NK-92 (cell line): Measurements from ENCODE around the gene SHQ1.
"Not testable (repeated sequence)": the region's sequence is repeated elsewhere in the genome, so short reads cannot be mapped to it uniquely, and the experiment has no call there.

ENCODE experiments used
- DNase-seq: peaks from one replicate; lab custom pipeline; 2025; ENCODE audit not compliant: unreplicated experiment; lab: John Stamatoyannopoulos, UW

SHQ1 gene

DNA sequence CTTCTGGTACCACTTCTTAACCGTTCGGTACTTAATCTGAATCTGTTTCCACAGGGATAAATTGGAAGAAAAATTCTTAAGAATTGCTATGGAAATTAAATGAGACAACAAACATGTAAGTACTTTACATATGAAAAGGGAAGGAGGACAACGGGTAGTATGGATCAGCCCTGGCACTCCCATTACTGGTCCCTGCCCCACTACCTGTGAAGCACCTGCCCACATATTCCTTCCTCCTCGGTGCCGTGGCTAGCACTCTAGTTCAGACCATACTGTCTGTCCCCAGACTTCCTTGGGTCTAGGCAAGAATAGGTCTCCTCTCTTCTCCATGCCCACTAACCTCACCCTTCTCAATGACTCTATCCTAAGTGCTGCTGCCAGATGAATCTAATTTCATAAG is 46.2 kb downstream of the SHQ1 start:
- DNase-seq, result no peak

DNA sequence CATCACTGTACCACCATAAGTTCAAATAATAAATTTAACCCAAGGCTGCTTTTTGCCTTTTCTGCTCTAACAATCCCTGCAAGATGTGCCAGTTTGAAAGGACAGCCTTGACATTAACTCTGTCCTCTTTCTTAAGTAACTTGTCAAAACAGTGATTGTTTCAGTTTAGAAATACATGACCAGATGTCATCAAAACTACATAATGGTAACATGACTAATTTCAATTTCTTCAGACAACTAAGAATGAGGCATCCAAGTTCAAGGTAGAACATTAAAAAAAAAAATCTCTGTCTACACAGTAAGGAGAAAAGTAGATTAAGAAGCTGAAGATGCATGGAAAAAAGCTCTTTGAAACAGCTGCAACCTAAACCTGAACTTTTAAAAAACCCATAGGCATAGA is 47.4 kb downstream of the SHQ1 start:
- DNase-seq, result no peak

- no peak for DNase-seq
Measured at GRCh38 chr3:72798552-72799195, 49.6 kb downstream of the SHQ1 start.

DNA sequence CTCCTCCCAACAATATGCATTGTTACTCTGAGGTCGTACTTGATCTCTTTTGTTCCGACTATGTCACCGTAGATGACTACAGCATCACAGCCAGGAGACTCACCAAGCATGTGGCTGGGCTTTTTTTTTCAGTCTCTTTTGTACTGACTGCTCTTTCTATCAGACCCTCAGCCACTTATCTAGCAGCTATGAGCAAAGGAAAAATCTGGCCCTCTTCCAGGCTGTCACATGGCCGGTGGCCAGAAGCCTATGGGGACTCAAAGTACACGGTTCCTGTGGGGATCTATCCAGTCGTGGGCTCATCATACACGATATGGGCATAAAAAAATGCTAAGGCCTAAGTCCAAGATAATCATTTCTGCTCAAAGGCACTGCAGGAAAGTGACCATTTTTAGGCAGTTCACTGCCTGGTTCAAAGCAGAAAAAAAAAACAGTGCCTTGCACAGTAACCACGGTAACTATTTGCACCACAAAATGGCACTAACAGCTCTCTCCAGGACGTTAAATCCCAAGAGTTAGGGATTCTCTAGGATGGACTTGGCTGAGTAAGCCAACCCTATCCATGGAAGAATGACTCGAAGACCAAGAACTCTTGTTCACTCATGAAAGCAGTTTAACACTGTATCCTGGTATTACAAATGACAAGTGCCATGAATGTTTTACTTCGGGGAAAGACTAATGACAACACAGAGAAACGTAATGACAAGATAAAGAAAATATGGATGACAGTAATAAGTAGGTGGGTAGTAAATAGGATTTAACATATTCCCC is 50.3 kb downstream of the SHQ1 start:
- no peak for DNase-seq

GRCh38 chr3:72794079-72794478 is 54.2 kb downstream of the SHQ1 start:
- no peak for DNase-seq

DNA sequence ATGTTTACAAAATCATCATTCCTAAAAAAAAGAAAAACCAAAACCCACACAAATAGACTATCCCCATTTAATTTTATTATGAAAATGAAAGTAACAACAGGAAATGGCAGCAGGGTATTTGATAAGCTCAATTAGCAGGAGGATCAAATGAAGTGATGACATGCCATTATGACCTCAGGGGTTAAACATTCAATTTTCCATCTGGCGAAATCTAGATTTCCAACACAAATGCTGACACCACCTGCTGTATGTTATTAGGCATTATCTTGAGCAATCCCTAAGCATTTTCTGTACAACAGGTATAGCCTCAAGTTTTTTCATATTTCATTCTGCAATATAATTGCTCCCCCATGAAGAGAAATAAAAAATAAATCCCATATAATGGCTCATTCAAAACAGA is 57.1 kb downstream of the SHQ1 start:
- no peak for DNase-seq

- DNase-seq, result no peak
Measured at GRCh38 chr3:72789786-72790185, 58.5 kb downstream of the SHQ1 start.

DNA sequence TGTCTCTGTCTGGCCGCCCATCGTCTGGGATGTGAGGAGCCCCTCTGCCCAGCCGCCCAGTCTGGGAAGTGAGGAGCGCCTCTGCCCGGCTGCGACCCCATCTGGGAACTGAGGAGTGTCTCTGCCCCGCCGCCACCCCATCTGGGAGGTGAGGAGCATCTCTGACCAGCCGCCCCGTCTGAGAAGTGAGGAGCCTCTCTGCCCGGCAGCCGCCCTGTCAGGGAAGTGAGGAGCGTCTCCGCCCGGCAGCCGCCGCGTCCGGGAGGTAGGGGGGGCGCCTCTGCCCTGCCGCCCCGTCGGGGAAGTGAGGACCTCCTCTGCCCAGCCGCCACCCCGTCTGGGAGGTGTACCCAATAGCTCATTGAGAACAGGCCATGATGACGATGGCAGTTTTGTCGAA is 60.0 kb downstream of the SHQ1 start:
- DNase-seq, result not testable (repeated sequence)

- DNase-seq, result no peak
Measured at GRCh38 chr3:72786668-72787067, 61.6 kb downstream of the SHQ1 start.

DNA sequence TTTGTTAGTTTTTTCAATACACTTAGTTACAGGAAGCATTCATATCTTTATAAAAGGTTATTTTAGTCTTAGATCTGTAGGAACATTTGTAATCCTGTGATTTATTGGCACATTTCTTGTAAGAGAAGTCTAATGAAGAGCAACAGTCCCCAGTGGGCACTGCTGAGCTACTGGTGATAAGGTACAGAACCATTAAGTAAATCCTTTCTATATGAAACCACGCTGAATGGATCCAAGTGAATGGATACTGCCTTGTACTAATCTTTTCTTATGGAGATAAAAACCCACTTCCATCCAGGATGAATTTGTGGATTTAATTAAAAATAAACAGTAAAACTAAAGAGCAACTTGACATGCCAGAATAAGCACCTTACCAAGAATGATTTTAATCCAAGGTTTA is 64.0 kb downstream of the SHQ1 start:
- DNase-seq, result no peak

- no peak for DNase-seq
Measured at GRCh38 chr3:72782521-72782920, 65.7 kb downstream of the SHQ1 start.

GRCh38 chr3:72769758-72770540 is 78.3 kb downstream of the SHQ1 start:
- DNase-seq, result no peak

DNA sequence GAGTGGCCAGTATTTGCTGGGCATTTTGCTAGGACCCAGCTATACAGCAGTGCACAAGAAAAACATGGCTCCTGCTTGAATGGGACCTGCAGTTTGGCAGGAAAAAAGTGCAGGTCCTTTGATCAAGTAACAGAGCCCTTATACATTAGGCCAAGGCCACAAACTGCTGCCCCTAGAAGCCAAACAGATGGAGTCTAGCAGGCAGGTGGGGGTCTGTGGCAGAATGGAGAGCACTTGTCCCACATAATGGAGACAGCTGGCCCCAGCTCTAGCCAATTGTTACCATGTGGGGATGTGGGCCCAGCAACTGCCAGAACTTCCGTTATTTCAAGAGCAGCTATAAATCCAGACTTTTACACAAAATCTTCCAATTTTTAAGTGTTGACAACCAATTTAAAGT is 79.3 kb downstream of the SHQ1 start:
- DNase-seq, result no peak

DNA sequence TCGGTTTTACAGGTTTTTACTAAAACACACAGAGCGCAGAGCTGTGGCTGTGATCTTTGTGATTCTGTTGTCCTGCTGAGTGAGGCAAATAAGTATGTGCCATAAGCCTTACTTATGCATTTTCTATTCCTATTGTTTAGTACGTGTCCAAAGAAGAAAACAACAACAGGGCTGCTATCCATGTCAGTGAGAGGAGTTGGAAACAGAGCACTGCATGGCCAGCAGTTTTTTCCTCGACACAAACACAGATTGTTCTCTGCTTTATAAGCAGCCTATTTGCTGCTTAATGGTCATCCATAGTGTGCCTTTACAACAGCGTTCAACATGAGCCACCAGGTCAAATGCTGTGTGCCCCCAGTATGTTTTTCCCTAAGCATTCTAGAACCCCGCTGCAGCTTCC is 79.8 kb downstream of the SHQ1 start:
- no peak for DNase-seq

DNA sequence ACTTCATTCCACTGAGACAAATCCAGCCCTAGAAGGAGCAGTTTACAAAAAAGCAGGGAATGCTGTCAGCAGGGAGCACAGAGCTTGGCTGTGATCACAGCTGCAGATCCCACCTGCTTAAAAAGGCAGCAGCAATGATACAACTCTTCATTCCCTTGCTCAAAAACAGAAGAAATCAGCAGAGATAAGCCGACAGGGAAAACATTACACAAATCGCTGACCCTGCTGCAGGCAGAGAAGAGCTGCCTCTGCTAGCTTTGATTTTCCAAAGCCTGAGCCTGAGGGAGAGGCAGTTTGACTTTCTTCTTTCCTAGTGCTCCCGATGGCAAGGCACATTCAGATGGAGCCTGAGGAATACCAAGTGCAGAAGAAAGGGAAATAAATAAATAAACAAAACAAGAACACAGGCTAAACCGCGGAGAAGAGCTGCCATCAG is 80.2 kb downstream of the SHQ1 start:
- no peak for DNase-seq

DNA sequence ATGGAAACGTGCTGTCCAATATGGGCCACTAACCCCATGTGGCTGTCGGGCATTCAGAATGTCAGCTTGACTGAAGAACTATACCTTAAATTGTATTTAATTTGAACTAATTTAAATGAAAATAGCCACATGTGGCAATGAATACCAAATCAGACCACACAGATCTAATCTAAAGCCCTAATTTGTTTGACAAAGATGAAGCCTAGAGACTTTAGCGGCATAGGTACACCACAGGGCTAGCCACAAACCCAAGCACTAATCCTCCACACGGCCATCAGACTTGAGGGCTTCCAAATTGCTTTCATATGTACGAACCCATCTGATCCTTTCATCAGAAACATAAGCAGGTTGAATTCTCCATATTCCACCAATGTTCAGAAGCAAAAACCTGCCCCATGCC is 81.4 kb downstream of the SHQ1 start:
- DNase-seq, result no peak

DNA sequence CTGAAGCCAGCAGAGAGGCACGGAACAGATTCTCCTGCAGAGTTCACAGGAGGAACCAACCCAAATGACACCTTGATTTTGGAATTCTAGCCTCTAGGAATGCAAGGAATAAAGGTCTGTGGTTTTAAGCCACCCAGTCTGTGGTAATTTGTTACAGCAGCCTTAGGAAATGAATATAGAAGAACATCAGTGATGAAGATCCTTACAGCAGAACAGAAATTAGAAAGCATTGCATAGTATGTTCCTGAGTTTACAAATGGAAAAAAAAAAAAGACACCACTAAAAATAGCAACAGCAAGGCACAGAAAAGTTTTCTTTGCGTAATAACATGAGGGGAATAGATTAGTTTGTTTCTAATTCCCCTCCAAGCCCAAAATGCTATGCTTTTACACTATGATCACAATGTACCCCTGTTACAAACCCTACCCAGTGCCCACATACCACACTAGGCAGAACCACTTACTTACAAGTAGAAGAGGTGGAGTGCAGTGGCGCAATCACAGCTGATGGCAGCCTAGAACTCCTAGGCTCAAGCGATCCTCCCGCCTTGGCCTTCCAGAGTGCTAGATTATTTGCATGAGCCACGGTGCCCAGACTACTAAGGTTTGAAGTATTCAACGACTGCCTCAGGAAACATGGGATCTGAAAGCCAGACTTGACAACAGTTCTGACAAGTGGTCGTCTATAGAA is 84.3 kb downstream of the SHQ1 start:
- DNase-seq, result no peak

- DNase-seq, result no peak
Measured at GRCh38 chr3:72761410-72761809, 86.8 kb downstream of the SHQ1 start.

DNA sequence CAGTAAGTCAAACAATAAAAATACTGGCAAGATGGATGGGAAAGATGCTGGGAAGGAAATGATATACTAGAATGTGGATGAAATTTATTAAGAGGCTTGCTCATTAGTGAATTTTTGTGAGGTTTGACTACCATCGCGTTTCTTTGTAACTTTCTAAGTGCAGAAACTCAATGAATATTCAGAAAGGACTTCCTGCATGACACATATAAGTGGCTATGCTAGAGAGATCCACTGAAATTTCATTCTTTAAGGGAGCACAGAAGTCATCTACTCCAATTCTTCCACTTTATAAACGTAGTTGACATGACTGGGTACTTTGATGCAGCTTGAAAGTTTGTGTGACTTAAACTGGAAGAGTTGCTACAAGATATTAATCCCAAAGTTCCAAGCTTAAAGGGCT is 88.0 kb downstream of the SHQ1 start:
- no peak for DNase-seq

DNA sequence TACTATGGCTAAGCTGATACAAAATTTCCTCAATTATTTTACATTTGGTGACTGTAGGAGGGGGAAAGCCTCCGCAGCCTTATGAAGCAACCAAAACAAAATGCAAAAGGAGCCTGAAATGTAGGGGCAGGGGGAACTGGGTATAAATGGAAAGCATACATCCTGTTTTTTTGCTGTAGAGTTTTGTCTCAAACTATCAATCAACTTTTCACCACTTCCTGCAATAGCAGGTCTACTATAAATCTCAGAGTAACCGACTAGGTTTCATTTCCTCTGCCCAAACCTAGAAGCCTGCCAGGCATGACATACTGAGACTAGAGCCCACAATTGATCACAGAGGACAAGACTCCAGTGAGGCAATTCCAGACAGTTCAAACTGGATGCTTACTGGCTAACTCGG is 91.3 kb downstream of the SHQ1 start:
- no peak for DNase-seq

- DNase-seq, result no peak
Measured at GRCh38 chr3:72754582-72754981, 93.7 kb downstream of the SHQ1 start.
